Keratinocyte (primary cell): ENCODE results near the gene ERICH2. TPM values are rescaled to one million over a fixed set of nuclear protein-coding genes. Genes with fewer than 3 reads are reported as not detected.

Source experiments
- DNase-seq: peaks from one replicate; pipeline ENCODE4 v3.0.0-alpha.2; 2011; ENCODE audit warnings: low read depth, missing footprints, low spot score
- FAIRE-seq: peaks from 2 replicates; lab custom pipeline; 2011; peaks lifted over from hg19 to GRCh38; lab: Jason Lieb, UNC
- H2AFZ ChIP-seq: 2 replicates; pipeline ENCODE4 v1.6.0; 2012; ENCODE audit warnings: low read length, control low read depth, inconsistent platforms; ENCODE audit not compliant: control insufficient read depth
- H3K27ac ChIP-seq: 2 replicates; pipeline ENCODE4 v1.5.1; 2011; ENCODE audit warnings: low read length; ENCODE audit not compliant: control insufficient read depth, insufficient read depth
- H3K27me3 ChIP-seq: 3 replicates; pipeline ENCODE4 v1.6.0; 2011; ENCODE audit warnings: low read length; ENCODE audit not compliant: control insufficient read depth, insufficient read depth; ENCODE audit errors: extremely low read depth
- H3K36me3 ChIP-seq, 2 experiments: 2 replicates in 1 of 2; 3 replicates in 1 of 2; pipeline ENCODE4 v1.5.1; 2011; ENCODE audit warnings: low read length in 2 of 2, mild to moderate bottlenecking in 1 of 2; ENCODE audit not compliant: control insufficient read depth in 2 of 2, insufficient read depth in 2 of 2; ENCODE audit errors: extremely low read depth in 1 of 2
- H3K4me1 ChIP-seq: 3 replicates; pipeline ENCODE4 v1.5.1; 2011; ENCODE audit warnings: low read length; ENCODE audit not compliant: control insufficient read depth, insufficient read depth; ENCODE audit errors: extremely low read depth
- H3K4me2 ChIP-seq: 3 replicates; pipeline ENCODE4 v1.6.0; 2011; ENCODE audit warnings: low read depth, low read length; ENCODE audit not compliant: control insufficient read depth, insufficient read depth; ENCODE audit errors: extremely low read depth
- H3K4me3 ChIP-seq, 3 experiments: fragments of 200-600 bp in 1 of 3; sonication (generic) in 1 of 3; 2 replicates in 2 of 3; 3 replicates in 1 of 3; pipeline ENCODE4 v1.5.1; 2011 to 2016; ENCODE audit warnings: low read length in 3 of 3, mild to moderate bottlenecking in 3 of 3, control low read depth in 2 of 3, inconsistent platforms in 1 of 3, low read depth in 1 of 3, mixed read lengths in 1 of 3, mixed run types in 1 of 3, moderate library complexity in 1 of 3; ENCODE audit not compliant: control insufficient read depth in 2 of 3, insufficient read depth in 2 of 3; ENCODE audit errors: extremely low read depth in 1 of 3
- H3K79me2 ChIP-seq: 2 replicates; pipeline ENCODE4 v1.6.0; 2012; ENCODE audit warnings: low read length; ENCODE audit not compliant: control insufficient read depth, insufficient read depth
- H3K9ac ChIP-seq: 3 replicates; pipeline ENCODE4 v1.6.0; 2011; ENCODE audit warnings: low read length; ENCODE audit not compliant: control insufficient read depth, insufficient read depth; ENCODE audit errors: extremely low read depth
- H3K9me1 ChIP-seq: 3 replicates; pipeline ENCODE4 v1.6.0; 2011; ENCODE audit warnings: low read length; ENCODE audit not compliant: control insufficient read depth, insufficient read depth; ENCODE audit errors: extremely low read depth
- H3K9me3 ChIP-seq: 2 replicates; pipeline ENCODE4 v1.5.1; 2012; ENCODE audit warnings: low read depth, low read length; ENCODE audit not compliant: control insufficient read depth
- H4K20me1 ChIP-seq: 3 replicates; pipeline ENCODE4 v1.6.0; 2011; ENCODE audit warnings: low read length; ENCODE audit not compliant: control insufficient read depth, insufficient read depth; ENCODE audit errors: extremely low read depth
- CTCF ChIP-seq, 3 experiments: IDR thresholded peaks in 1 of 3; conservative IDR thresholded peaks in 1 of 3; optimal IDR thresholded peaks in 1 of 3; 2 replicates in 2 of 3; 3 replicates in 1 of 3; pipeline versions ENCODE3 to v1.5.1; 2011; ENCODE audit warnings: low read length in 3 of 3, mild to moderate bottlenecking in 3 of 3, moderate library complexity in 2 of 3, control low read depth in 1 of 3, inconsistent platforms in 1 of 3; ENCODE audit not compliant: insufficient read depth in 2 of 3; ENCODE audit errors: extremely low read depth in 1 of 3
- EZH2 ChIP-seq: IDR thresholded peaks from one replicate; pipeline ENCODE4 v1.6.1; 2012; ENCODE audit warnings: inconsistent platforms, mild to moderate bottlenecking, low read length, moderate library complexity
- dilution Hi-C: fragments of 300-500 bp; cut with MboI; formaldehyde crosslinking; loops from one replicate; pipeline ENCODE4 v1.7.0; 2020; ENCODE audit warnings: low sequenced_read_pairs; ENCODE audit not compliant: extremely low pct_ligation_motif_present
- polyA plus RNA-seq, 5 experiments: library from polyadenylated mRNA; depleted of rRNA in 3 of 5; stranded (reverse) in 3 of 5; stranded (forward) in 1 of 5; unstranded in 1 of 5; fragments of >200 nt; gene quantifications; 1 replicate in 1 of 5; 2 replicates in 3 of 5; 3 replicates in 1 of 5; pipeline versions ENCODE4 v1.2.1 to v1.2.3, GENCODE V29; 2011 to 2012; ENCODE audit warnings: missing spikeins in 2 of 5, low read depth in 1 of 5, low replicate concordance in 1 of 5

Gene ERICH2
- polyA plus RNA-seq, 1 donor (not counting 4 experiments of a cell fraction or from before 2014, with no cell fraction given): 1.3 TPM

GRCh38 chr2:170842785-170843184 lies 72.6 kb downstream of the ERICH2 start:
- FAIRE-seq: peak; percentile 92
- H3K4me3 ChIP-seq: no peak overlapping the region
- H3K27ac ChIP-seq: no peak overlapping the region
- H3K27me3 ChIP-seq: no peaks in the 10 kb centered on the region
- H3K4me2 ChIP-seq: no peak overlapping the region
- H4K20me1 ChIP-seq: no peaks in the 10 kb centered on the region
- H3K9me1 ChIP-seq: no peaks in the 10 kb centered on the region
- no peak for TF ChIP-seq EZH2
- no peak for TF ChIP-seq CTCF (optimal IDR thresholded peaks at IDR 0.05 in 1 of 3, IDR thresholded peaks at IDR 0.05 in 1 of 3, conservative IDR thresholded peaks at IDR 0.05 in 1 of 3; ENCODE audit: extremely low read depth in 1 of 3, insufficient read depth in 2 of 3, low read length in 3 of 3)
- H2AFZ ChIP-seq: no peak overlapping the region
- H3K9me3 ChIP-seq: no peaks in the 10 kb centered on the region
- no peaks in the 10 kb centered on the region for H3K36me3 ChIP-seq
- DNase-seq: peak; percentile 28
- H3K9ac ChIP-seq: no peak overlapping the region
- dilution Hi-C loops: no loop called here
- H3K4me1 ChIP-seq: peaks cover 19% of the 10 kb centered on the region
- no peaks in the 10 kb centered on the region for H3K79me2 ChIP-seq

- Histone ChIP-seq H3K4me1 (peaks cover 22% of the 10 kb centered on the region), H3K4me3 (no peak overlapping the region), H3K36me3 (no peaks in the 10 kb centered on the region), H3K79me2 (no peaks in the 10 kb centered on the region), H2AFZ (no peak overlapping the region), H3K9ac (no peak overlapping the region), H3K9me1 (no peaks in the 10 kb centered on the region), H3K4me2 (peak overlapping the region; percentile 22), H3K27ac (no peak overlapping the region), H4K20me1 (no peaks in the 10 kb centered on the region), H3K9me3 (no peaks in the 10 kb centered on the region), H3K27me3 (no peaks in the 10 kb centered on the region)
- DNase-seq (no peak), FAIRE-seq (peak; percentile 39)
- TF ChIP-seq CTCF (optimal IDR thresholded peaks at IDR 0.05 in 1 of 3, IDR thresholded peaks at IDR 0.05 in 1 of 3, conservative IDR thresholded peaks at IDR 0.05 in 1 of 3; ENCODE audit: extremely low read depth in 1 of 3, insufficient read depth in 2 of 3, low read length in 3 of 3) (no peak), EZH2 (no peak)
- dilution Hi-C loops: no loop called here
Observed at GRCh38 chr2:170843656-170844055, 73.5 kb downstream of the ERICH2 start.
